Neural progenitor cell (in vitro differentiated cells): ENCODE data around the gene CABLES1. TPM values are rescaled to one million over a fixed set of nuclear protein-coding genes. Genes with fewer than 3 reads are reported as not detected.

Experiments
- DNase-seq: peaks from one replicate; pipeline ENCODE4 v3.0.0-alpha.2; 2016; ENCODE audit warnings: low spot score
- H2AFZ ChIP-seq: fragments of 200-600 bp; sonication (generic); replicated peaks from 2 replicates; pipeline ENCODE4 v1.6.1; 2016; ENCODE audit warnings: antibody characterized with exemption
- H3F3A ChIP-seq: fragments of 200-600 bp; sonication (generic); 2 replicates; pipeline ENCODE4 v1.6.1; 2016; ENCODE audit warnings: antibody characterized with exemption, low read depth
- H3K27ac ChIP-seq: fragments of 200-600 bp; sonication (generic); 2 replicates; pipeline ENCODE4 v1.5.1; 2016; ENCODE audit warnings: mild to moderate bottlenecking
- H3K27me3 ChIP-seq: fragments of 200-600 bp; sonication (generic); 2 replicates; pipeline ENCODE4 v1.6.1; 2016; ENCODE audit warnings: mild to moderate bottlenecking, moderate library complexity
- H3K36me3 ChIP-seq: fragments of 200-600 bp; sonication (generic); 2 replicates; pipeline ENCODE4 v1.5.1; 2016
- H3K4me1 ChIP-seq: fragments of 200-600 bp; sonication (generic); 2 replicates; pipeline ENCODE4 v1.6.1; 2016; ENCODE audit warnings: mixed run types
- H3K4me2 ChIP-seq: fragments of 200-600 bp; sonication (generic); 2 replicates; pipeline ENCODE4 v1.6.1; 2016
- H3K4me3 ChIP-seq: fragments of 200-600 bp; sonication (generic); 2 replicates; pipeline ENCODE4 v1.5.1; 2016
- H3K79me2 ChIP-seq: fragments of 200-600 bp; sonication (generic); 2 replicates; pipeline ENCODE4 v1.6.1; 2016; ENCODE audit warnings: low read depth
- H3K9ac ChIP-seq: fragments of 200-600 bp; sonication (generic); 2 replicates; pipeline ENCODE4 v1.6.1; 2016
- H3K9me3 ChIP-seq: fragments of 200-600 bp; sonication (generic); 2 replicates; pipeline ENCODE4 v1.5.1; 2016; ENCODE audit warnings: low read depth
- H4K20me1 ChIP-seq: fragments of 200-600 bp; sonication (generic); 2 replicates; pipeline ENCODE4 v1.6.1; 2016; ENCODE audit warnings: low read depth
- H3K27ac Mint-ChIP-seq: 3 replicates; pipeline ENCODE4 v1.8.0; 2021; ENCODE audit warnings: mixed read lengths
- H3K27me3 Mint-ChIP-seq: 2 replicates; pipeline ENCODE4 v1.8.0; 2022; ENCODE audit warnings: low read depth, mild to moderate bottlenecking, inconsistent platforms, moderate library complexity, mixed read lengths; ENCODE audit not compliant: insufficient read depth
- H3K36me3 Mint-ChIP-seq: 3 replicates; pipeline ENCODE4 v1.8.0; 2021; ENCODE audit warnings: mixed read lengths
- H3K4me1 Mint-ChIP-seq: 3 replicates; pipeline ENCODE4 v1.8.0; 2021; ENCODE audit warnings: mixed read lengths
- H3K4me3 Mint-ChIP-seq: 3 replicates; pipeline ENCODE4 v1.8.0; 2021; ENCODE audit warnings: mild to moderate bottlenecking, moderate library complexity, mixed read lengths
- H3K9me3 Mint-ChIP-seq: 3 replicates; pipeline ENCODE4 v1.8.0; 2020; ENCODE audit warnings: mixed read lengths
- EZH2 ChIP-seq: fragments of 200-600 bp; sonication (generic); IDR thresholded peaks from 2 replicates; pipeline ENCODE4 v1.6.1; 2017; ENCODE audit warnings: antibody characterized with exemption, mild to moderate bottlenecking, moderate library complexity
- EZH2phosphoT487 ChIP-seq: fragments of 200-600 bp; sonication (generic); IDR thresholded peaks from 2 replicates; pipeline ENCODE4 v1.6.1; 2017; ENCODE audit warnings: antibody characterized with exemption
- total RNA-seq: library from RNA; depleted of rRNA; stranded (reverse); fragments of >200 nt; gene quantifications from 2 replicates; pipeline ENCODE4 v1.2.3, GENCODE V29; 2015; ENCODE audit warnings: low replicate concordance
- TF ChIP-seq, protein P1 (sequence below): fragments of 200-600 bp; sonication (generic); IDR thresholded peaks from 2 replicates; pipeline ENCODE4 v1.5.1; 2017; ENCODE audit warnings: antibody characterized with exemption, mild to moderate bottlenecking

Gene CABLES1
- total RNA-seq, 1 donor from 2014 or later, result 2.8 TPM

DNA sequence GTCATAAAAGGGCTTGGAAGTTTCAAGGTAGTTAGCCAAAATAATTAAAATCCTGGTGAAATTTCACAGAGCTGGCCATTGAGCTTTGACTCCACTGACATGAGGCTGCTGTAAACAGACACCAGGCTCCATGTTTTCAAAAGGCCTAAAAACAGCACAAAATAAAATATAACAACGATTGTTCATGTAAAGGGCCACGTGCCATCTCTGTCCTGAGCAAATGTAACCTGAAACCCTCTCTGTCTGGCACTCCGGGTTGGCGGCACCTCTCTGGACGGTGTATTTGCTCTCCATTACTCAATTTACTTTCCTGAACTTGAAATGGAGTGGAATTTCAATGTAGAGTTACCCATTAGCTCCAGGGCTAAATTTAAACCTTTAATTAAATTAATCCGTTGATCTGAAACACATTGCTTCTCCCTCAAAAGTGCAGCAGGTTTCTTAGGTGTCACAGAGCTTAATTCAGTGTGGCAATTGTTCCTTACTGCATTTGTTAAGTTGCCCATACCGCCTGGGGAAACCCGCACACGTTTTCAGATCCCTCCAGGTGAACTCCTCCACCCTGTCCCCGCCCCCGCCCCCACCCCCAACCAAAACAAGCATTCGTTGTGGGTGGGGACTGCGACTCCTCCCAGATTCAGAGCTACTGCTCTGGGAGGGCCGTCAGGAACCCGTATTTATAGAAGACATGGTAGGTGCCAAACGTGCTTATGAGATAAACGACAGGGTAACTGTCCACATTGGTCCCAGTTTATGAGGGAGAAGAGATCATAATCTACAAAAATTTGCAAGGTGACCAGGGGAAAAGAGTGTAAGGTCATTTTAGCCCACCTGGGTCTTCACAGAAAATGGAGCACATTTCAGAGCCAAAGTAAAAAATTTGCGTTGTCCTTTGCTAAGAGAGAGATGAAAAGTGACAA, 1.2 kb upstream of the CABLES1 start:
- peak; percentile 41 for DNase-seq
- Mint-ChIP-seq H3K4me3 (peak overlapping the region; percentile 86), H3K27me3 (peaks cover 15% of the 10 kb centered on the region), H3K36me3 (no peaks in the 10 kb centered on the region), H3K27ac (no peak overlapping the region), H3K9me3 (no peaks in the 10 kb centered on the region), H3K4me1 (peaks cover 46% of the 10 kb centered on the region)
- Histone ChIP-seq H3K27ac (no peak overlapping the region), H3K27me3 (peaks cover 48% of the 10 kb centered on the region), H3K9me3 (no peaks in the 10 kb centered on the region), H3K4me3 (peak overlapping the region; percentile 59), H3K4me2 (peak overlapping the region; percentile 94), H3K9ac (no peak overlapping the region), H3F3A (peaks cover 27% of the 10 kb centered on the region), H3K79me2 (peaks cover 26% of the 10 kb centered on the region), H3K36me3 (no peaks in the 10 kb centered on the region), H3K4me1 (peaks cover 16% of the 10 kb centered on the region), H4K20me1 (peaks cover 6% of the 10 kb centered on the region), H2AFZ (peak overlapping the region; percentile 90)
- TF ChIP-seq EZH2phosphoT487 (no peak), EZH2 (no peak)
- TF ChIP-seq, protein P1, sequence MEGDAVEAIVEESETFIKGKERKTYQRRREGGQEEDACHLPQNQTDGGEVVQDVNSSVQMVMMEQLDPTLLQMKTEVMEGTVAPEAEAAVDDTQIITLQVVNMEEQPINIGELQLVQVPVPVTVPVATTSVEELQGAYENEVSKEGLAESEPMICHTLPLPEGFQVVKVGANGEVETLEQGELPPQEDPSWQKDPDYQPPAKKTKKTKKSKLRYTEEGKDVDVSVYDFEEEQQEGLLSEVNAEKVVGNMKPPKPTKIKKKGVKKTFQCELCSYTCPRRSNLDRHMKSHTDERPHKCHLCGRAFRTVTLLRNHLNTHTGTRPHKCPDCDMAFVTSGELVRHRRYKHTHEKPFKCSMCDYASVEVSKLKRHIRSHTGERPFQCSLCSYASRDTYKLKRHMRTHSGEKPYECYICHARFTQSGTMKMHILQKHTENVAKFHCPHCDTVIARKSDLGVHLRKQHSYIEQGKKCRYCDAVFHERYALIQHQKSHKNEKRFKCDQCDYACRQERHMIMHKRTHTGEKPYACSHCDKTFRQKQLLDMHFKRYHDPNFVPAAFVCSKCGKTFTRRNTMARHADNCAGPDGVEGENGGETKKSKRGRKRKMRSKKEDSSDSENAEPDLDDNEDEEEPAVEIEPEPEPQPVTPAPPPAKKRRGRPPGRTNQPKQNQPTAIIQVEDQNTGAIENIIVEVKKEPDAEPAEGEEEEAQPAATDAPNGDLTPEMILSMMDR, result no peak

GRCh38 chr18:23135550-23136325, 453 bp downstream of the CABLES1 start:
- Histone ChIP-seq H3K36me3 (no peaks in the 10 kb centered on the region), H3K27me3 (peaks cover 48% of the 10 kb centered on the region), H3F3A (peaks cover 27% of the 10 kb centered on the region), H3K4me1 (peaks cover 16% of the 10 kb centered on the region), H3K9me3 (no peaks in the 10 kb centered on the region), H3K4me3 (peak overlapping the region; percentile 59), H3K27ac (no peak overlapping the region), H3K4me2 (peak overlapping the region; percentile 94), H3K79me2 (peaks cover 39% of the 10 kb centered on the region), H3K9ac (no peak overlapping the region), H2AFZ (peak overlapping the region; percentile 90), H4K20me1 (peaks cover 6% of the 10 kb centered on the region)
- peak; percentile 82 for DNase-seq
- H3K36me3 Mint-ChIP-seq, result no peaks in the 10 kb centered on the region
- H3K27ac Mint-ChIP-seq, result no peak overlapping the region
- no peaks in the 10 kb centered on the region for H3K9me3 Mint-ChIP-seq
- H3K27me3 Mint-ChIP-seq, result peaks cover 11% of the 10 kb centered on the region
- TF ChIP-seq EZH2phosphoT487, result no peak
- TF ChIP-seq, protein P1, result no peak
- no peak for TF ChIP-seq EZH2
- peaks cover 52% of the 10 kb centered on the region for H3K4me1 Mint-ChIP-seq
- no peak overlapping the region for H3K4me3 Mint-ChIP-seq

DNA sequence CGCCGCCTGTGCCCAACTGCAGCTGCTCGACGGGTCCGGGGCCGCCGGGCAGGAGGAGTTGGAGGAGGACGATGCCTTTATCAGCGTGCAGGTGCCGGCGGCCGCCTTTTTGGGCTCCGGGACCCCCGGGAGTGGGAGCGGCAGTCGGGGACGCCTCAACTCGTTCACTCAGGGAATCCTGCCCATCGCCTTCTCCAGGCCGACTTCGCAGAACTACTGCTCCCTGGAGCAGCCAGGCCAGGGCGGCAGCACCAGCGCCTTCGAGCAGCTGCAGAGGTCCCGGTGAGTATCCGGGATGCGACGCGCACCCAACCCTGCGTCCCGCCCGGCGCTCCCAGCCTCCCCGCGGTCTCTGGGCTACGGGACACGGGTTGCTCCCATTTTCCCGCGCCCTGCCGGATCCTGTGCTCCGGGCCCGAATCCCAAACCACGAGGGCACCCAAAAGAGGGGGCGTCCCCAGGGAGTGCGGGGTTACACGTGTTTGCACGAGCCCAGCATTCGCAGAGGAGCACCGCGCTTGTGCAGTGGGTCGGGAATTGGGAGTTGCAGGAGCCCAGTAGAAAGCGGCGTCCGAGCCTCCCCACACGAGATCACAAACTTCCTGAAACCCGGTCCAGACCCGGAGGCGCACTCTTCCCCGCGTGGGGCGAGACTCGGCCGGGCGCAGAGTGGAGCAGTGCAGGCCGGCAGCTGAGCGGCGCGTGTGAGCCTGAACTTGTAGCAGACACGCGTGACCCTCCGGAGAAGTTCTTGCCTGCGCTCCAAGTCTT, 1.2 kb downstream of the CABLES1 start:
- Histone ChIP-seq H3K27me3 (peaks cover 48% of the 10 kb centered on the region), H3K36me3 (no peaks in the 10 kb centered on the region), H3K79me2 (peaks cover 41% of the 10 kb centered on the region), H3K9me3 (no peaks in the 10 kb centered on the region), H3K9ac (no peak overlapping the region), H2AFZ (peak overlapping the region; percentile 46), H3K4me3 (peak overlapping the region; percentile 59), H3K4me2 (peak overlapping the region; percentile 85), H4K20me1 (peaks cover 6% of the 10 kb centered on the region), H3F3A (peaks cover 34% of the 10 kb centered on the region), H3K4me1 (peaks cover 23% of the 10 kb centered on the region), H3K27ac (no peak overlapping the region)
- Mint-ChIP-seq H3K4me3 (peak overlapping the region; percentile 83), H3K27ac (no peak overlapping the region), H3K27me3 (peaks cover 15% of the 10 kb centered on the region), H3K4me1 (peaks cover 60% of the 10 kb centered on the region), H3K36me3 (no peaks in the 10 kb centered on the region), H3K9me3 (no peaks in the 10 kb centered on the region)
- TF ChIP-seq EZH2phosphoT487 (peak; percentile 86), EZH2 (peak; percentile 90)
- TF ChIP-seq, protein P1, result no peak
- DNase-seq, result peak; percentile 41
